Progenitor cell of endocrine pancreas (in vitro differentiated cells): ENCODE results near the gene PRDM10. TPM values are rescaled to one million over a fixed set of nuclear protein-coding genes. Genes with fewer than 3 reads are reported as not detected.

ENCODE experiments used
- DNase-seq: peaks from one replicate; pipeline ENCODE4 v3.0.0; 2021; ENCODE audit warnings: low spot score; ENCODE audit not compliant: unreplicated experiment
- H3K27ac Mint-ChIP-seq: 2 replicates; pipeline ENCODE4 v1.8.0; 2021; ENCODE audit warnings: mild to moderate bottlenecking, moderate library complexity, mixed read lengths
- H3K27me3 Mint-ChIP-seq: 2 replicates; pipeline ENCODE4 v1.8.0; 2021; ENCODE audit warnings: mixed read lengths
- H3K36me3 Mint-ChIP-seq: 2 replicates; pipeline ENCODE4 v1.8.0; 2022; ENCODE audit warnings: mixed read lengths; ENCODE audit not compliant: insufficient read depth
- H3K4me1 Mint-ChIP-seq: 2 replicates; pipeline ENCODE4 v1.8.0; 2021; ENCODE audit warnings: low read depth, mixed read lengths
- H3K4me3 Mint-ChIP-seq: 2 replicates; pipeline ENCODE4 v1.8.0; 2021; ENCODE audit warnings: low read depth, mild to moderate bottlenecking, moderate library complexity, mixed read lengths
- H3K9me3 Mint-ChIP-seq: 2 replicates; pipeline ENCODE4 v1.8.0; 2021; ENCODE audit warnings: low read depth, mixed read lengths
- CTCF ChIP-seq: fragments of 200-600 bp; sonication (generic); IDR thresholded peaks from one replicate; pipeline ENCODE4 v1.5.0; 2021; ENCODE audit warnings: antibody characterized with exemption, mild to moderate bottlenecking; ENCODE audit not compliant: unreplicated experiment
- total RNA-seq: library from RNA; stranded (reverse); gene quantifications from 2 replicates; pipeline ENCODE4 v1.2.1, GENCODE V29; 2021

PRDM10 gene
- total RNA-seq, 1 donor from 2014 or later = 23.4 TPM

- Mint-ChIP-seq H3K9me3 (no peaks in the 10 kb centered on the region), H3K4me3 (no peak overlapping the region), H3K4me1 (peaks cover 2% of the 10 kb centered on the region), H3K27me3 (no peaks in the 10 kb centered on the region), H3K36me3 (peaks cover 18% of the 10 kb centered on the region), H3K27ac (no peak overlapping the region)
- no peak for DNase-seq
- no peak for TF ChIP-seq CTCF
Measured at GRCh38 chr11:129932381-129933067, 70.1 kb downstream of the PRDM10 start.

GRCh38 chr11:129930743-129931142, 71.9 kb downstream of the PRDM10 start:
- no peak for DNase-seq
- no peak overlapping the region for H3K4me3 Mint-ChIP-seq
- H3K36me3 Mint-ChIP-seq = peaks cover 18% of the 10 kb centered on the region
- H3K4me1 Mint-ChIP-seq = peaks cover under 1% of the 10 kb centered on the region
- TF ChIP-seq CTCF = no peak
- no peak overlapping the region for H3K27ac Mint-ChIP-seq
- H3K9me3 Mint-ChIP-seq = no peaks in the 10 kb centered on the region
- no peaks in the 10 kb centered on the region for H3K27me3 Mint-ChIP-seq

- Mint-ChIP-seq H3K27ac (no peak overlapping the region), H3K9me3 (no peaks in the 10 kb centered on the region), H3K27me3 (no peaks in the 10 kb centered on the region), H3K4me3 (no peak overlapping the region), H3K36me3 (peaks cover 21% of the 10 kb centered on the region), H3K4me1 (no peaks in the 10 kb centered on the region)
- no peak for TF ChIP-seq CTCF
- no peak for DNase-seq
Measured at GRCh38 chr11:129930296-129930695, 72.3 kb downstream of the PRDM10 start.

- no peaks in the 10 kb centered on the region for H3K4me1 Mint-ChIP-seq
- no peaks in the 10 kb centered on the region for H3K9me3 Mint-ChIP-seq
- H3K4me3 Mint-ChIP-seq = no peak overlapping the region
- H3K36me3 Mint-ChIP-seq = peaks cover 23% of the 10 kb centered on the region
- DNase-seq = no peak
- no peak for TF ChIP-seq CTCF
- no peak overlapping the region for H3K27ac Mint-ChIP-seq
- no peaks in the 10 kb centered on the region for H3K27me3 Mint-ChIP-seq
Measured at GRCh38 chr11:129929721-129930120, 72.9 kb downstream of the PRDM10 start.

- Mint-ChIP-seq H3K27ac (no peak overlapping the region), H3K36me3 (peaks cover 23% of the 10 kb centered on the region), H3K4me1 (no peaks in the 10 kb centered on the region), H3K9me3 (no peaks in the 10 kb centered on the region), H3K27me3 (no peaks in the 10 kb centered on the region), H3K4me3 (no peak overlapping the region)
- DNase-seq = no peak
- no peak for TF ChIP-seq CTCF
Measured at GRCh38 chr11:129928923-129929692, 73.5 kb downstream of the PRDM10 start.
